ENCODE results near the gene UBE2V1.

Gene UBE2V1

GRCh38 chr20:50149481-50150254 is 36.7 kb upstream of the UBE2V1 start:
- H2AFZ ChIP-seq (ENCODE audit: low read depth, low read length, severe bottlenecking) = no peak overlapping the region
- H3K79me2 ChIP-seq (ENCODE audit: insufficient read depth, low read length) = peaks cover 20% of the 10 kb centered on the region
- H3K9me2 ChIP-seq (replicated peaks; ENCODE audit: insufficient read depth, low read length) = no peaks in the 10 kb centered on the region
- H3K36me3 ChIP-seq (ENCODE audit: low read length) = no peaks in the 10 kb centered on the region
- no peaks in the 10 kb centered on the region for H3K27me3 ChIP-seq (ENCODE audit: low read length)
- H3K9me3 ChIP-seq (ENCODE audit: insufficient read depth, low read length) = no peaks in the 10 kb centered on the region
- no peak overlapping the region for H3K27ac ChIP-seq (ENCODE audit: low read depth, low read length)
- TF ChIP-seq CTCF (IDR thresholded peaks at IDR 0.05; ENCODE audit: insufficient read depth, low read length, poor library complexity, severe bottlenecking) (no peak), EZH2phosphoT487 (conservative IDR thresholded peaks at IDR 0.05; ENCODE audit: low read length) (no peak)
- no peaks in the 10 kb centered on the region for H4K20me1 ChIP-seq (ENCODE audit: low read depth, low read length)
- H3F3A ChIP-seq (ENCODE audit: insufficient read depth) = no peaks in the 10 kb centered on the region
- no peak overlapping the region for H3K4me3 ChIP-seq (ENCODE audit: insufficient read depth, low read length, poor library complexity, severe bottlenecking)
- H3K9ac ChIP-seq (ENCODE audit: low read length) = no peak overlapping the region
- H3K4me2 ChIP-seq (ENCODE audit: low read depth, low read length, poor library complexity, severe bottlenecking) = no peak overlapping the region

DNA sequence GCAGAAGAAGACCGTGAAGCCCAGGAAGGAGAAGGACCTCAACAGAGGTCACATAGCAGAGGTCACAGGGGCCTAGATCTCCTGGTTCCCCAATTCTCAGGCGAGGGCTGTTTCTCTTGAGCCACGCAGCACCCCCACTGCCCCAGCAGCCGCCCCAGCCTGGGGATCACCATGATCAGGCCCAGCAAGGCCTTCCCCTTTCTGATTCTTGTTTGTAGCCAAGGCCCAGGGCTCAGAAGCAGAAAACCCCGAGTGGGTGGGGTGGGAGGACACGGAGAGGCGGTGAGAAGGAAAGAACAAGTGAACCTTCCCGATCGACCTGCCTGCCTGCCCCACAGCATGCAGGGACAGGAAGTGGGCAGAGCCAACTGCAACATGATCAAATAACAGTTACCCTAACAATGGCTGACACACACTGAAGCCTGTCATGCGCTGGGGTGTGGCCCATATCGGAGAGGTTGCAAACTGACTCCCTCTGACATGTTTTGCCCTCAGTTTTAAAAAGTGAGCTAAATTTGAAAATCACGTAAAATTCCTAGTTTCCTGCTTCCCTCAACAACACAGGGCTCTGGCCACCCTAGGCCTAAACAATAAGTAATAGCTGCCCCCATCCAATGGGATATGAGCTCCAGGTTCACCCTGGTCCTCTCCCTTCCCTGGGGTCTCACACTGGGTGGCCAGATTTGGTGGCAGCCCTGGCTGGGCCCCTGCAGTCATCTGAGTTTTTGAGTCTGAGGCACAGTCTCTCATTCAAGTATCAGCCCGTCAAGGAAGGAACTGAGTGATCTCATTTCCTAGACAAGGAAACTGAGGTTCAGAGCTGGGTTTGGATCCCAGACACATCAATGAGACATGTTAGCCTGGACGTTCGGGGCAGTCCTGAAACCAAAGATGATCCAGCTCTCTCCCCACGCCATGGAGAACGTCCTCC is 34.0 kb upstream of the UBE2V1 start:
- no peaks in the 10 kb centered on the region for H3K27me3 ChIP-seq (ENCODE audit: low read length)
- no peaks in the 10 kb centered on the region for H3F3A ChIP-seq (ENCODE audit: insufficient read depth)
- H3K9ac ChIP-seq (ENCODE audit: low read length) = no peak overlapping the region
- H3K4me2 ChIP-seq (ENCODE audit: low read depth, low read length, poor library complexity, severe bottlenecking) = no peak overlapping the region
- no peak overlapping the region for H3K4me3 ChIP-seq (ENCODE audit: insufficient read depth, low read length, poor library complexity, severe bottlenecking)
- no peaks in the 10 kb centered on the region for H4K20me1 ChIP-seq (ENCODE audit: low read depth, low read length)
- TF ChIP-seq CTCF (IDR thresholded peaks at IDR 0.05; ENCODE audit: insufficient read depth, low read length, poor library complexity, severe bottlenecking) = no peak
- no peak for TF ChIP-seq EZH2phosphoT487 (conservative IDR thresholded peaks at IDR 0.05; ENCODE audit: low read length)
- H3K27ac ChIP-seq (ENCODE audit: low read depth, low read length) = no peak overlapping the region
- no peaks in the 10 kb centered on the region for H3K9me3 ChIP-seq (ENCODE audit: insufficient read depth, low read length)
- H3K79me2 ChIP-seq (ENCODE audit: insufficient read depth, low read length) = peaks cover 10% of the 10 kb centered on the region; the same call in 1 of the 2 replicates
- H3K36me3 ChIP-seq (ENCODE audit: low read length) = no peaks in the 10 kb centered on the region
- H2AFZ ChIP-seq (ENCODE audit: low read depth, low read length, severe bottlenecking) = no peak overlapping the region
- H3K9me2 ChIP-seq (replicated peaks; ENCODE audit: insufficient read depth, low read length) = no peaks in the 10 kb centered on the region

DNA sequence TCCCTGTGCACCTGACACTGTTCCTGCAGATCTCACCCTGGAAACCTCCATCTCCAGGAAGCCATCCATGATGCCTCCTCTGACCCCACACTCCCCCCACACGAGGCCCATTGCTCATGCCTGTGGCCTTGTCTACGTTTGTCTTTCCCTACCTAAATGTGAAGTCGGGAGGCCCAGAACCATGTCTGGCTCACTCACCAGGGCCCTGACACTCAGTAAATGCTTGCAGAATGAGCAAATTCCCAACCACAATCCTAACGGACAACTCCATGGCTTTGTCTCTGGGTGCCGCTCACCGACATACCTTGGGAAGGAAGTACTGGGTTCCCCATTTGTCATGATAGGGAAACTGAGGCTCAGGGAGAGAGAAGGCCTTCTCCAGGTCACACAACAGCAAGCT is 33.3 kb upstream of the UBE2V1 start:
- Histone ChIP-seq H3K9me3 (ENCODE audit: insufficient read depth, low read length) (no peaks in the 10 kb centered on the region), H3K27me3 (ENCODE audit: low read length) (no peaks in the 10 kb centered on the region), H3K27ac (ENCODE audit: low read depth, low read length) (no peak overlapping the region), H3K9ac (ENCODE audit: low read length) (no peak overlapping the region), H3K9me2 (replicated peaks; ENCODE audit: insufficient read depth, low read length) (no peaks in the 10 kb centered on the region), H3K4me3 (ENCODE audit: insufficient read depth, low read length, poor library complexity, severe bottlenecking) (no peak overlapping the region), H4K20me1 (ENCODE audit: low read depth, low read length) (no peaks in the 10 kb centered on the region), H3K4me2 (ENCODE audit: low read depth, low read length, poor library complexity, severe bottlenecking) (no peak overlapping the region), H3F3A (ENCODE audit: insufficient read depth) (no peaks in the 10 kb centered on the region), H2AFZ (ENCODE audit: low read depth, low read length, severe bottlenecking) (no peak overlapping the region), H3K79me2 (ENCODE audit: insufficient read depth, low read length) (peaks cover 9% of the 10 kb centered on the region; the same call in 1 of the 2 replicates), H3K36me3 (ENCODE audit: low read length) (no peaks in the 10 kb centered on the region)
- TF ChIP-seq CTCF (IDR thresholded peaks at IDR 0.05; ENCODE audit: insufficient read depth, low read length, poor library complexity, severe bottlenecking) (no peak), EZH2phosphoT487 (conservative IDR thresholded peaks at IDR 0.05; ENCODE audit: low read length) (no peak)

Data from SU-DHL-6 (cell line).